ENCODE data around the gene ALK. TPM values are rescaled to one million over a fixed set of nuclear protein-coding genes. Genes with fewer than 3 reads are reported as not detected.

The ALK gene
- total and polyA plus RNA-seq, 2 donors (not counting 1 experiment from before 2014, with no cell fraction given): not detected

GRCh38 chr2:29632018-29632417 lies 289.4 kb downstream of the ALK start:
- no peak for DNase-seq
- ChIA-PET POLR2A (no interaction called here), CTCF (no interaction called here)
- no peaks in the 10 kb centered on the region for H3K9me3 Mint-ChIP-seq (ENCODE audit: insufficient read depth)
- ATAC-seq (ENCODE audit: low read depth): no peak
- no peak overlapping the region for H3K9ac ChIP-seq (ENCODE audit: low read length)
- no peaks in the 10 kb centered on the region for H3K36me3 ChIP-seq (replicated peaks in 1 of 2; ENCODE audit: control extremely low read depth in 1 of 2, control insufficient read depth in 1 of 2, extremely low read depth in 1 of 2, insufficient read depth in 2 of 2, low read length in 1 of 2)
- no peak overlapping the region for H2AFZ ChIP-seq (ENCODE audit: insufficient read depth, low read depth, low read length, poor library complexity, severe bottlenecking)
- no peak overlapping the region for H3K27ac Mint-ChIP-seq
- no peaks in the 10 kb centered on the region for H3K79me2 ChIP-seq (ENCODE audit: control insufficient read depth, insufficient read depth, low read length)
- H3K27me3 Mint-ChIP-seq: peaks cover 24% of the 10 kb centered on the region
- H3K9me3 ChIP-seq (ENCODE audit: control extremely low read depth in 1 of 3, control insufficient read depth in 2 of 3, insufficient read depth in 1 of 3, low read length in 2 of 3): peaks cover 0 to 2% (median 0%) of the 10 kb centered on the region in 3 donors
- WGBS (ENCODE audit: insufficient coverage): no CpG with 5 or more reads among the region's 2 CpGs
- no peak overlapping the region for H3K4me3 Mint-ChIP-seq
- no peak overlapping the region for H3K27ac ChIP-seq (ENCODE audit: low read length in 2 of 2)
- no peaks in the 10 kb centered on the region for H4K20me1 ChIP-seq (ENCODE audit: control insufficient read depth, insufficient read depth, low read length, poor library complexity, severe bottlenecking)
- no peaks in the 10 kb centered on the region for H3K4me1 Mint-ChIP-seq
- H3K4me3 ChIP-seq (ENCODE audit: control extremely low read depth in 1 of 5, extremely low read depth in 1 of 5, insufficient read depth in 1 of 5, low read depth in 2 of 5, low read length in 4 of 5): no peak overlapping the region
- intact Hi-C loops (cut with micrococcal nuclease): no loop called here
- TF ChIP-seq EZH2 (IDR thresholded peaks at IDR 0.05; ENCODE audit: borderline replicate concordance, insufficient read depth, low read depth, low read length, poor library complexity, severe bottlenecking) (no peak), CTCF (IDR thresholded peaks at IDR 0.05) (no peak)
- H3K4me2 ChIP-seq (replicated peaks; ENCODE audit: low read depth, low read length, poor library complexity, severe bottlenecking): no peak overlapping the region
- H3K4me1 ChIP-seq (ENCODE audit: control insufficient read depth in 2 of 2, insufficient read depth in 2 of 2, low read length in 2 of 2): no peaks in the 10 kb centered on the region
- no peaks in the 10 kb centered on the region for H3K27me3 ChIP-seq (replicated peaks in 1 of 4; ENCODE audit: control extremely low read depth in 1 of 4, control insufficient read depth in 3 of 4, insufficient read depth in 4 of 4, low read length in 3 of 4)

- H3K27me3 ChIP-seq (replicated peaks in 1 of 4; ENCODE audit: control extremely low read depth in 1 of 4, control insufficient read depth in 3 of 4, insufficient read depth in 4 of 4, low read length in 3 of 4): no peaks in the 10 kb centered on the region
- no peak for DNase-seq
- H3K9ac ChIP-seq (ENCODE audit: low read length): no peak overlapping the region
- Mint-ChIP-seq H3K4me1 (no peaks in the 10 kb centered on the region), H3K27me3 (peaks cover 26% of the 10 kb centered on the region), H3K4me3 (no peak overlapping the region), H3K9me3 (ENCODE audit: insufficient read depth) (no peaks in the 10 kb centered on the region), H3K27ac (no peak overlapping the region)
- intact Hi-C loops (cut with micrococcal nuclease): no loop called here
- no peaks in the 10 kb centered on the region for H3K36me3 ChIP-seq (replicated peaks in 1 of 2; ENCODE audit: control extremely low read depth in 1 of 2, control insufficient read depth in 1 of 2, extremely low read depth in 1 of 2, insufficient read depth in 2 of 2, low read length in 1 of 2)
- H3K4me1 ChIP-seq (ENCODE audit: control insufficient read depth in 2 of 2, insufficient read depth in 2 of 2, low read length in 2 of 2): no peaks in the 10 kb centered on the region
- no peak for TF ChIP-seq EZH2 (IDR thresholded peaks at IDR 0.05; ENCODE audit: borderline replicate concordance, insufficient read depth, low read depth, low read length, poor library complexity, severe bottlenecking)
- no peak for TF ChIP-seq CTCF (IDR thresholded peaks at IDR 0.05)
- H3K79me2 ChIP-seq (ENCODE audit: control insufficient read depth, insufficient read depth, low read length): no peaks in the 10 kb centered on the region
- no peak for ATAC-seq (ENCODE audit: low read depth)
- no peak overlapping the region for H3K4me3 ChIP-seq (ENCODE audit: control extremely low read depth in 1 of 5, extremely low read depth in 1 of 5, insufficient read depth in 1 of 5, low read depth in 2 of 5, low read length in 4 of 5)
- no peaks in the 10 kb centered on the region for H4K20me1 ChIP-seq (ENCODE audit: control insufficient read depth, insufficient read depth, low read length, poor library complexity, severe bottlenecking)
- no peak overlapping the region for H3K4me2 ChIP-seq (replicated peaks; ENCODE audit: low read depth, low read length, poor library complexity, severe bottlenecking)
- H2AFZ ChIP-seq (ENCODE audit: insufficient read depth, low read depth, low read length, poor library complexity, severe bottlenecking): no peak overlapping the region
- ChIA-PET POLR2A (no interaction called here), CTCF (no interaction called here)
- peaks cover 0 to 2% (median 0%) of the 10 kb centered on the region in 3 donors for H3K9me3 ChIP-seq (ENCODE audit: control extremely low read depth in 1 of 3, control insufficient read depth in 2 of 3, insufficient read depth in 1 of 3, low read length in 2 of 3)
- H3K27ac ChIP-seq (ENCODE audit: low read length in 2 of 2): no peak overlapping the region
Observed at GRCh38 chr2:29629495-29629894, 291.9 kb downstream of the ALK start.
